LNCaP clone FGC (cell line): Measurements from ENCODE around the gene NMRK1.

Experiments
- DNase-seq: peaks from one replicate; pipeline ENCODE4 v3.0.0-alpha.2; 2011; ENCODE audit warnings: low read depth
- H3K4me3 ChIP-seq: 2 replicates; pipeline ENCODE4 v1.5.1; 2011; ENCODE audit warnings: mild to moderate bottlenecking, low read depth, low read length, control low read depth
- TF ChIP-seq, protein P1 (sequence below): IDR thresholded peaks from 2 replicates; pipeline ENCODE4 v1.5.1; 2012; ENCODE audit warnings: mild to moderate bottlenecking; ENCODE audit not compliant: control insufficient read depth, insufficient read depth; ENCODE audit errors: extremely low read depth

Gene NMRK1

DNA sequence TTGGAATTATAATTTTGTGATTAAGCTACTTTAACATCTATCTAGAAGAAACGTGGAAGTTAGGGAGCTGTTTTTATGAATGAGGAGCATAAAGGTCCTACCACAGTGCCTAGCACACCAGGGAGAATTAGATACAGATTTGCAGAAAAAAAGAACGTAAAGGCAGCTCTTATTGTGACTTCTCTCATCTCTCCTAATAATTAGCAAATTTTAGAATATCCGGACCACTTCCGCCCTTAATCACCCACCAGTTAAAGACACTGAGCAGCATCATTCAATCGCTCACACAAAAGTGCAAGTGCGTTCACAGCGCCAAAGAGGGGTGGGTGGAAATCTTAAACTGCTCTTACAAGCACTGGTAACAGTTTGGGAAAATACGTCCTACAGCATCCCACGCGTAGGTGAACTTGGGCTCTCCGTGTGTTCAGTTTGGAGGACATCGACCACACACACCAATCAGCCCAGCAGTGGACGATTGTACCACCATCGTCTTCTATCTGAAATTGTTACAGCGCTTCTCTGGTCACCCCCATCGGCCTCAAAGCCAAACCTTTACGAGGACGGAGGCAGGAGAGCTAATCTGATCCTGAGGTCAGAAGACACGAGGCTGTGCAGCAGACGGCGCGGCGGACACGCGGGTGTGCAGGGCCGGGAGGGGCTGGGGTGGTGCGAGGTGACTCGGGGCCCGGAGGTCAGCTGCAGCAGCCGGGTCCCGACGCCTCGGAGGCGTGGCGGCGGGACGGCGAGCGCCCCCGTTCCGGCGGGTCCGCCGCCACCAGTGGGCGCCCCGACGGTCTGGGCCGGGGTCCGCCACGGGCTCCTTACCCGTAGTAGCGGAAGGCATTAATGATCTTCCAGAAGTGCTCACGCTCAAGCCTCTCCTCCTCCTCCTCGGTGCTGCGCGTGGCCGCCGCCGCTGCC is 60.5 kb downstream of the NMRK1 start:
- TF ChIP-seq, protein P1, sequence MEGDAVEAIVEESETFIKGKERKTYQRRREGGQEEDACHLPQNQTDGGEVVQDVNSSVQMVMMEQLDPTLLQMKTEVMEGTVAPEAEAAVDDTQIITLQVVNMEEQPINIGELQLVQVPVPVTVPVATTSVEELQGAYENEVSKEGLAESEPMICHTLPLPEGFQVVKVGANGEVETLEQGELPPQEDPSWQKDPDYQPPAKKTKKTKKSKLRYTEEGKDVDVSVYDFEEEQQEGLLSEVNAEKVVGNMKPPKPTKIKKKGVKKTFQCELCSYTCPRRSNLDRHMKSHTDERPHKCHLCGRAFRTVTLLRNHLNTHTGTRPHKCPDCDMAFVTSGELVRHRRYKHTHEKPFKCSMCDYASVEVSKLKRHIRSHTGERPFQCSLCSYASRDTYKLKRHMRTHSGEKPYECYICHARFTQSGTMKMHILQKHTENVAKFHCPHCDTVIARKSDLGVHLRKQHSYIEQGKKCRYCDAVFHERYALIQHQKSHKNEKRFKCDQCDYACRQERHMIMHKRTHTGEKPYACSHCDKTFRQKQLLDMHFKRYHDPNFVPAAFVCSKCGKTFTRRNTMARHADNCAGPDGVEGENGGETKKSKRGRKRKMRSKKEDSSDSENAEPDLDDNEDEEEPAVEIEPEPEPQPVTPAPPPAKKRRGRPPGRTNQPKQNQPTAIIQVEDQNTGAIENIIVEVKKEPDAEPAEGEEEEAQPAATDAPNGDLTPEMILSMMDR: peak; percentile 28
- DNase-seq: no peak

DNA sequence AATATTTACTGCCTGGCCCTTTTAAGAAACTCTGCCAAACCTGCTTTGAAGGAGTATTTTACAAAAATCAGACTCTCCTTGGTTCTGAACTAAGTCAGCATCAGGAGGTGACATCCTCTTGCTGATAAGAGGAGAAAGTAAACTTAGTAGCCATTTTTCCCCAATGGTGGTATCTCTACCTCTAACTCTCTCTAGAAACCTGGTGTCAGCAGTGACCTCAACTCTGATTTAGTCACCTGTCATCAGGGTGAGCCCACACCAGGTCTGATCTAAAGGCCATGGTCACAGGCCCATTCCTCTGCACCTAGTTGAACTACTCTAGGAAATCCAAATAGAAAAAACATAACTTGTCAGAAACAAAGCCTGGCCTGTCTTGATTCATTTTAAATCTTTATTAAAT is 64.1 kb downstream of the NMRK1 start:
- TF ChIP-seq, protein P1: no peak
- no peak for DNase-seq
- H3K4me3 ChIP-seq: no peak overlapping the region

More for the DNA sequence above, 60.5 kb downstream of the NMRK1 start:
- peak overlapping the region; percentile 68 for H3K4me3 ChIP-seq

DNA sequence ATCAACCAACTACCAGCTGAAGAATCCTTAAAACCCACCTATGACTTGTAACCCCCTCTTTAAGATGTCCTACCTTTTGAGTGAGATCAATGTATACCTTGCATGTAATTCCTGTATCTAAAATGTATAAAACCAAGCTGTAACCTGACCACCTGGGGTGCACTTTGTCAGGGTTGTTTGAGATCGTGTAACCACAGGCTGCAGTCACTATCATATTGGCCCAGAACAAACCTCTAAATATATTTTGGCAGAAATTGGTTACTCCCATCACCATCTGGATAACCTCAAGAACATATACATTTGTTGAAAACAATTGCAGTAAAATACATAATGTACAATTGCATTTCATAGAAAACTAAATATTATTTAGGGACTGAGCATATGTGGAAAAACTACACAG is 68.3 kb downstream of the NMRK1 start:
- DNase-seq: no peak
- TF ChIP-seq, protein P1: no peak
- no peak overlapping the region for H3K4me3 ChIP-seq

DNA sequence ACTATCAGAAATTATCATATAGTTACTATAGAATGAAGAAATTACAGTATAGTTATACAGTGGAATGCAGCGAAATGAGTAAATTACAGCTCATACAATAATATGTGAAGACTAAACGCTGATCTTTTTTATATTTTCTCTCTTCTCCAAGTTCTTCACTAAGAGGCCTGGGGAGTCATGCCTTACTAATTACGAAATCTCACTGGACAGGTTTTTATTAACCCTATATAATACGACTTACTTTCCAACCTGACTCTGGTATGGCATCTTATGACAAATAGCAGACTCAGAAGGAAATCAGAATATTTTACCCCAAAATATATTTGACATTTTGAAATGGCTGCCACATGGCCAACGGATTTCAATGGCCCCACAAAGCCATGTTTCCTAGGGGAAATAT is 68.9 kb downstream of the NMRK1 start:
- TF ChIP-seq, protein P1: no peak
- no peak for DNase-seq
- no peak overlapping the region for H3K4me3 ChIP-seq

DNA sequence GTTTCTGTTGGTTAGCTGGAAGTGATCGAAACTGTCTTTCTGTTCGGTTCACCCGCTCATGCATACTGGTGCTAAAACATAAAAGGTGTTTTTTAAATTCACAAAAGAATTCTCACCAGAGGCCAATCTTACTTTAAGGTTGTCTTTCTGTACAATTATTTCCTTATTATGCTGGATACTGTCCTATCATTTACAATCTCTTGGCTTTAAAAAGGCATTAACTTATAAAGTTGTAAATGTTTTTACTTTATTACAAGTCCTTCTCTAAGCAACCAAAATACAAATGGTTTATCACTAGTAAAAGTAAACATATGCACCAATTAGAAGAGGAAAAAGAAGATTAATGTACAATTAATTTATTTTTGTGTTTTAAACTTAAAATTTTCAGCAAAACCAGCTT is 70.6 kb downstream of the NMRK1 start:
- peak; percentile 57 for DNase-seq
- TF ChIP-seq, protein P1: no peak
- peak overlapping the region; percentile 10; the same call in 1 of the 2 replicates for H3K4me3 ChIP-seq

DNA sequence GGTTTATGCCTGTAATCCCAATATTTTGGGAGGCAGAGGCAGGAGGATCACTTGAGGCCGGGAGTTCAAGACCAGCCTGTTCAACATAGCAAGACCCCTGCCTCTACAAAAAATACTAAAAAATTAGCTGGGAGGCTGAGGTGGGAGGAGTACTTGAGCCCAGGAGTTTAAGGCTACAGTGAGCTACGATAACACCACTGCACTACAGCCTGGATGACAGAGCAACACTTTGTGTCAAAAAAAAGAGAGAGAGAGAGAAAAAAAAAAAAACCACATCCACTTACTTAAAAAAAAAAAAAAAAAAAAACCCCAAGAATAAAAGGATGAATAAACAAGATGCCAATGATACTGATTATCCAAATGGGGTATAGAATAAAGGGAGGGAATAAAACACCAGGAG is 74.2 kb downstream of the NMRK1 start:
- TF ChIP-seq, protein P1: no peak
- H3K4me3 ChIP-seq: no peak overlapping the region

More for the DNA sequence above, 74.2 kb downstream of the NMRK1 start:
- no peak for DNase-seq
